HepG2 (cell line): ENCODE results near the gene SPNS3. TPM values are rescaled to one million over a fixed set of nuclear protein-coding genes. Genes with fewer than 3 reads are reported as not detected.

ENCODE experiments used
- ATAC-seq: fragments of 200-7000 bp; cut with Tn5 transposase; 3 replicates; pipeline ENCODE4 v1.9.1; 2020; ENCODE audit warnings: mild to moderate bottlenecking, moderate library complexity
- BruUV-seq: library from RNA; stranded (reverse); fragments of 400-500 nt; replicated peaks from 2 replicates; lab custom pipeline; 2021; lab: Mats Ljungman, UMichigan
- CTCF ChIA-PET: fragments of 300-600 bp; formaldehyde crosslinking; extraction: SDS; loops from one replicate; lab custom pipeline; 2021; ENCODE audit warnings: low total read pairs, inconsistent platforms, low intra/inter-chr PET ratio; lab: Yijun Ruan, JAX
- POLR2A ChIA-PET: fragments of 350-600 bp; sonication (Branson Sonifier 250); formaldehyde crosslinking; loops from one replicate; lab custom pipeline; 2020; ENCODE audit warnings: antibody characterized with exemption, inconsistent platforms; lab: Yijun Ruan, JAX
- DNase-seq: peaks from one replicate; pipeline ENCODE4 v3.0.0-alpha.2; 2015; ENCODE audit warnings: low spot score
- FAIRE-seq: peaks from 3 replicates; lab custom pipeline; 2011; peaks lifted over from hg19 to GRCh38; lab: Jason Lieb, UNC
- H2AFZ ChIP-seq: one replicate; pipeline ENCODE4 v1.6.1; 2011; ENCODE audit warnings: low read length, inconsistent platforms
- H3K27ac ChIP-seq: fragments of 300-600 bp; 3 replicates; pipeline ENCODE4 v1.8.0; 2011; ENCODE audit warnings: mixed run types, mild to moderate bottlenecking, mixed read lengths, low read length, inconsistent platforms; ENCODE audit not compliant: insufficient read depth; ENCODE audit errors: extremely low read length
- H3K27me3 ChIP-seq, 2 experiments: fragments of 200-600 bp in 1 of 2; 2 replicates in 1 of 2; 3 replicates in 1 of 2; pipeline versions ENCODE4 v1.6.0 to v1.8.0; 2011; ENCODE audit warnings: low read length in 2 of 2, mild to moderate bottlenecking in 2 of 2, moderate library complexity in 2 of 2, inconsistent platforms in 1 of 2; ENCODE audit not compliant: insufficient read depth in 2 of 2, control insufficient read depth in 1 of 2
- H3K36me3 ChIP-seq, 2 experiments: fragments of 200-600 bp in 1 of 2; replicated peaks in 1 of 2; 2 replicates in 1 of 2; 3 replicates in 1 of 2; pipeline versions ENCODE4 v1.5.1 to v1.8.0; 2011; ENCODE audit warnings: low read length in 2 of 2, inconsistent platforms in 1 of 2; ENCODE audit not compliant: insufficient read depth in 2 of 2, control insufficient read depth in 1 of 2
- H3K4me1 ChIP-seq: 2 replicates; pipeline ENCODE4 v1.5.1; 2012; ENCODE audit warnings: low read length, inconsistent platforms; ENCODE audit not compliant: insufficient read depth
- H3K4me2 ChIP-seq: 2 replicates; pipeline ENCODE4 v1.6.0; 2011; ENCODE audit warnings: low read depth, low read length, inconsistent platforms
- H3K4me3 ChIP-seq, 3 experiments: fragments of 200-600 bp in 1 of 3; sonication (generic), shearing (Covaris generic) in 1 of 3; replicated peaks in 1 of 3; 2 replicates each; pipeline ENCODE4 v1.5.1; 2011 to 2016; ENCODE audit warnings: low read length in 3 of 3, inconsistent platforms in 2 of 3, low read depth in 2 of 3, mild to moderate bottlenecking in 2 of 3, control low read depth in 1 of 3, mixed read lengths in 1 of 3; ENCODE audit not compliant: insufficient read depth in 1 of 3
- H3K79me2 ChIP-seq: one replicate; pipeline ENCODE4 v1.6.1; 2011; ENCODE audit warnings: low read length, inconsistent platforms; ENCODE audit not compliant: insufficient read depth
- H3K9ac ChIP-seq: 2 replicates; pipeline ENCODE4 v1.6.0; 2011; ENCODE audit warnings: mild to moderate bottlenecking, low read depth, low read length, inconsistent platforms; ENCODE audit not compliant: insufficient read depth
- H3K9me3 ChIP-seq: 2 replicates; pipeline ENCODE4 v1.5.1; 2012; ENCODE audit warnings: mild to moderate bottlenecking, low read length
- H4K20me1 ChIP-seq: 2 replicates; pipeline ENCODE4 v1.6.0; 2011; ENCODE audit warnings: inconsistent platforms, mild to moderate bottlenecking, low read length, moderate library complexity; ENCODE audit not compliant: insufficient read depth
- CC2D1A ChIP-seq: sonication (generic); formaldehyde crosslinking; IDR thresholded peaks from 2 replicates; pipeline ENCODE4 v1.8.1; 2023; ENCODE audit warnings: mild to moderate bottlenecking, missing genetic modification reagents
- FOXM1 ChIP-seq: sonication (generic); formaldehyde crosslinking; IDR thresholded peaks from 2 replicates; pipeline ENCODE4 v1.5.0; 2020; ENCODE audit warnings: missing genetic modification reagents
- NR2F6 ChIP-seq, 2 experiments: IDR thresholded peaks; 2 replicates each; pipeline ENCODE4 v1.6.1; 2016; ENCODE audit warnings: antibody characterized with exemption in 1 of 2, mild to moderate bottlenecking in 1 of 2
- PHF20 ChIP-seq: sonication (generic); formaldehyde crosslinking; IDR thresholded peaks from 2 replicates; pipeline ENCODE4 v1.5.0; 2020; ENCODE audit warnings: mild to moderate bottlenecking, missing genetic modification reagents
- RNF2 ChIP-seq: fragments of 450-650 bp; conservative IDR thresholded peaks from 2 replicates; pipeline ENCODE4 v1.6.1; 2016; ENCODE audit warnings: low read depth
- ZNF207 ChIP-seq: fragments of 450-650 bp; IDR thresholded peaks from 2 replicates; pipeline ENCODE4 v1.6.1; 2016; ENCODE audit warnings: antibody characterized with exemption, borderline replicate concordance
- WGBS: methylation state at CpG from one replicate; pipeline ENCODE4 v1.1.6; 2017; ENCODE audit warnings: low lambda C conversion rate; 5-methylcytosine and 5-hydroxymethylcytosine counted together
- in situ Hi-C: cut with HindIII; loops from 2 replicates; pipeline ENCODE4 v1.10.0; 2017; ENCODE audit warnings: low pct_unique_long_range_greater_than_20kb; ENCODE audit not compliant: extremely low pct_ligation_motif_present
- intact Hi-C: fragments of 100-400 bp; cut with micrococcal nuclease; formaldehyde crosslinking; loops from one replicate; pipeline ENCODE4 v1.10.0; 2022; ENCODE audit not compliant: unreplicated experiment
- polyA plus RNA-seq, 8 experiments: library from polyadenylated mRNA; depleted of rRNA in 3 of 8; stranded (reverse) in 7 of 8; unstranded in 1 of 8; fragments of >200 nt; fragmentation: Illumina TruSeq in 4 of 8; extraction: Trizol in 4 of 8; gene quantifications; 2 replicates each; pipeline versions ENCODE4 v1.2.1 to v1.2.3, GENCODE V29; 2011 to 2016; ENCODE audit warnings: low read depth in 4 of 8, missing spikeins in 1 of 8, mixed read lengths in 1 of 8; ENCODE audit not compliant: insufficient read depth in 1 of 8
- total RNA-seq, 5 experiments: library from RNA; depleted of rRNA; stranded (reverse); fragments of >200 nt; fragmentation: Illumina TruSeq; extraction: Trizol; gene quantifications; 2 replicates each; pipeline ENCODE4 v1.2.3, GENCODE V29; 2016; ENCODE audit warnings: low read depth in 1 of 5
- TF ChIP-seq, protein P1 (sequence below): sonication (generic); formaldehyde crosslinking; IDR thresholded peaks from 2 replicates; pipeline ENCODE4 v1.5.1; 2020; ENCODE audit warnings: mild to moderate bottlenecking, missing genetic modification reagents, moderate library complexity
- TF ChIP-seq, protein P2 (sequence below): sonication (generic); formaldehyde crosslinking; IDR thresholded peaks from 2 replicates; pipeline ENCODE4 v1.5.0; 2020; ENCODE audit warnings: mild to moderate bottlenecking, missing genetic modification reagents

The SPNS3 gene
- total and polyA plus RNA-seq, 2 of the 13 experiments (the other 11 are each of a cell fraction or from before 2014, with no cell fraction given): not detected

DNA sequence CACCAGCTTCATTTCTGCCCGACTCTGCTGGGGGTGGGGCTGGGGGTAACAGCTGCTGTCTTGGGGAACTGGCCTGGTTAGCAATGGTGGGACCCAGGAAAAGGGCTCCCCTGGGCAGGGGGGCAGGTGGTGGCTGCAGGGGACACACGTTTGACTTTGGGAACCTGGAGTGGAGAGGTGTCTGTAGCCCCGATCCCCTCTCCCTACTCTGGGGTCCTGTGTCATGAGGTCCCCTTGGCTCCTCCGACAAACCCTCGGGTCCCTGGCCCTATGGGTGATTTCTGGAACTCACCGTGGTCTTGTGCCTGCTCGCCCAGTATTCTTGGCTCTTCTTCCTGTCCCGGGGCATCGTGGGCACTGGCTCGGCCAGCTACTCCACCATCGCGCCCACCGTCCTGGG, 12.0 kb downstream of the SPNS3 start (continued):
- TF ChIP-seq RNF2: no peak
- no peak for TF ChIP-seq FOXM1 (CRISPR knock-in tag)
- no peak for TF ChIP-seq PHF20 (CRISPR knock-in tag)

DNA sequence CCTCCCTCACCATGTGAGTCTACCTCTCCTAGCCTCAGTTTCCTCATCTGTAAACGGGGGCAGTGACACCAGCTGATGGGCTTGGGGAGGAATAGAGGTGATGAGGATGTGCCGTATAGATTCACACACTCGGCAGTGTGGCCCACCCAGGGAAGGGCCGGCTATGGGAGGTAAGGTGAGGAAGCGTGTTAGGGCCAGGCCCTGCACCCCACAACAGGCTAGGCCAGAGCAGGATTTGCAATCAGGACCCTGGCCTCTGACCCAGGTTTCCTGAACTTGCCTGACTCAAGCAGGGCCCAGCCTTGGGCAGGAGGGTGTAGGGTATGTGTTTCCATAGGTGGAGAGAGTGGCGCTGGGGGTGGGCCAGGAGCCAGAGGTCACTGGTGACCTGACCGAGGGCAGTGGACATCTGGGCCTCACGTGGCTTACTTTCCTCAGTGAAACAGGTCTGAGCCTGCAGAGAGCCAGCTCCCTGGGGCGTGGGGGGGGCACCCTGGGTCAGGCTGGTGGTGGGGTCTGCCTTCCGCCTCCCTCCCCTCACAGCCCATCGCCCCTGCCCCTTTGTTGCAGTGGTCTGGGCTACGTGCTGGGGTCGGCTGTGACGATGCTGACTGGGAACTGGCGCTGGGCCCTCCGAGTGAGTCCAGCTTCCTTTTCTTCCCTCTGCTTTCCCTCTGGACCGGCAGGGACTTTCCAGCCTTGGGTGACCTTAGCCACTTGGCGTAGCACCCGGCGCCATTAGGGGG, 12.8 kb downstream of the SPNS3 start:
- in situ Hi-C loops: no loop called here
- Histone ChIP-seq H3K27ac (no peak overlapping the region), H3K9me3 (no peaks in the 10 kb centered on the region), H2AFZ (no peak overlapping the region), H3K4me2 (no peak overlapping the region), H3K4me3 (no peak overlapping the region), H3K9ac (no peak overlapping the region), H3K79me2 (no peaks in the 10 kb centered on the region), H4K20me1 (no peaks in the 10 kb centered on the region), H3K36me3 (no peaks in the 10 kb centered on the region), H3K27me3 (peaks cover 3 to 21% of the 10 kb centered on the region in 2 experiments; a peak in 3 of 5 replicates), H3K4me1 (peaks cover 24% of the 10 kb centered on the region)
- 54% methylated on average over 12 of the region's 20 CpGs for WGBS
- no TSS peak for BruUV-seq
- DNase-seq (no peak), ATAC-seq (no peak; the same call in 1 of the 3 replicates), FAIRE-seq (no peak)
- ChIA-PET POLR2A (no interaction called here), CTCF (no interaction called here)
- TF ChIP-seq, protein P1, sequence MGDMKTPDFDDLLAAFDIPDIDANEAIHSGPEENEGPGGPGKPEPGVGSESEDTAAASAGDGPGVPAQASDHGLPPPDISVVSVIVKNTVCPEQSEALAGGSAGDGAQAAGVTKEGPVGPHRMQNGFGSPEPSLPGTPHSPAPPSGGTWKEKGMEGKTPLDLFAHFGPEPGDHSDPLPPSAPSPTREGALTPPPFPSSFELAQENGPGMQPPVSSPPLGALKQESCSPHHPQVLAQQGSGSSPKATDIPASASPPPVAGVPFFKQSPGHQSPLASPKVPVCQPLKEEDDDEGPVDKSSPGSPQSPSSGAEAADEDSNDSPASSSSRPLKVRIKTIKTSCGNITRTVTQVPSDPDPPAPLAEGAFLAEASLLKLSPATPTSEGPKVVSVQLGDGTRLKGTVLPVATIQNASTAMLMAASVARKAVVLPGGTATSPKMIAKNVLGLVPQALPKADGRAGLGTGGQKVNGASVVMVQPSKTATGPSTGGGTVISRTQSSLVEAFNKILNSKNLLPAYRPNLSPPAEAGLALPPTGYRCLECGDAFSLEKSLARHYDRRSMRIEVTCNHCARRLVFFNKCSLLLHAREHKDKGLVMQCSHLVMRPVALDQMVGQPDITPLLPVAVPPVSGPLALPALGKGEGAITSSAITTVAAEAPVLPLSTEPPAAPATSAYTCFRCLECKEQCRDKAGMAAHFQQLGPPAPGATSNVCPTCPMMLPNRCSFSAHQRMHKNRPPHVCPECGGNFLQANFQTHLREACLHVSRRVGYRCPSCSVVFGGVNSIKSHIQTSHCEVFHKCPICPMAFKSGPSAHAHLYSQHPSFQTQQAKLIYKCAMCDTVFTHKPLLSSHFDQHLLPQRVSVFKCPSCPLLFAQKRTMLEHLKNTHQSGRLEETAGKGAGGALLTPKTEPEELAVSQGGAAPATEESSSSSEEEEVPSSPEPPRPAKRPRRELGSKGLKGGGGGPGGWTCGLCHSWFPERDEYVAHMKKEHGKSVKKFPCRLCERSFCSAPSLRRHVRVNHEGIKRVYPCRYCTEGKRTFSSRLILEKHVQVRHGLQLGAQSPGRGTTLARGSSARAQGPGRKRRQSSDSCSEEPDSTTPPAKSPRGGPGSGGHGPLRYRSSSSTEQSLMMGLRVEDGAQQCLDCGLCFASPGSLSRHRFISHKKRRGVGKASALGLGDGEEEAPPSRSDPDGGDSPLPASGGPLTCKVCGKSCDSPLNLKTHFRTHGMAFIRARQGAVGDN (CRISPR knock-in tag): peak; percentile 17; the same call in 1 of the 2 replicates
- TF ChIP-seq CC2D1A (no peak), ZNF207 (no peak), NR2F6 (IDR thresholded peaks at IDR 0.05) (0 out of 2 replicates have a peak, but pooled peaks have one; percentile 40), NR2F6 (CRISPR knock-in tag; IDR thresholded peaks at IDR 0.05) (no peak)
- TF ChIP-seq, protein P2, sequence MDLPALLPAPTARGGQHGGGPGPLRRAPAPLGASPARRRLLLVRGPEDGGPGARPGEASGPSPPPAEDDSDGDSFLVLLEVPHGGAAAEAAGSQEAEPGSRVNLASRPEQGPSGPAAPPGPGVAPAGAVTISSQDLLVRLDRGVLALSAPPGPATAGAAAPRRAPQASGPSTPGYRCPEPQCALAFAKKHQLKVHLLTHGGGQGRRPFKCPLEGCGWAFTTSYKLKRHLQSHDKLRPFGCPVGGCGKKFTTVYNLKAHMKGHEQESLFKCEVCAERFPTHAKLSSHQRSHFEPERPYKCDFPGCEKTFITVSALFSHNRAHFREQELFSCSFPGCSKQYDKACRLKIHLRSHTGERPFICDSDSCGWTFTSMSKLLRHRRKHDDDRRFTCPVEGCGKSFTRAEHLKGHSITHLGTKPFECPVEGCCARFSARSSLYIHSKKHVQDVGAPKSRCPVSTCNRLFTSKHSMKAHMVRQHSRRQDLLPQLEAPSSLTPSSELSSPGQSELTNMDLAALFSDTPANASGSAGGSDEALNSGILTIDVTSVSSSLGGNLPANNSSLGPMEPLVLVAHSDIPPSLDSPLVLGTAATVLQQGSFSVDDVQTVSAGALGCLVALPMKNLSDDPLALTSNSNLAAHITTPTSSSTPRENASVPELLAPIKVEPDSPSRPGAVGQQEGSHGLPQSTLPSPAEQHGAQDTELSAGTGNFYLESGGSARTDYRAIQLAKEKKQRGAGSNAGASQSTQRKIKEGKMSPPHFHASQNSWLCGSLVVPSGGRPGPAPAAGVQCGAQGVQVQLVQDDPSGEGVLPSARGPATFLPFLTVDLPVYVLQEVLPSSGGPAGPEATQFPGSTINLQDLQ (CRISPR knock-in tag): no peak
- intact Hi-C loops: loop anchor here (5.0 kb wide), 1 partner anchor 36 kb away; no protein-coding TSS in a partner anchor
